Neutrophil (primary cell): ENCODE data around the gene PSMD7.

Source experiments
- H3K27ac ChIP-seq: fragments of 200-600 bp; sonication (generic); 2 replicates; pipeline ENCODE4 v1.5.1; 2016; ENCODE audit warnings: mild to moderate bottlenecking, moderate library complexity
- H3K27me3 ChIP-seq: fragments of 200-600 bp; sonication (generic); 2 replicates; pipeline ENCODE4 v1.6.0; 2016; ENCODE audit warnings: mild to moderate bottlenecking
- H3K36me3 ChIP-seq: fragments of 200-600 bp; sonication (generic); 2 replicates; pipeline ENCODE4 v1.5.1; 2017
- H3K4me1 ChIP-seq, 2 experiments: fragments of 200-600 bp in 1 of 2; sonication (generic) in 1 of 2; 1 replicate in 1 of 2; 2 replicates in 1 of 2; pipeline versions ENCODE4 v1.5.1 to v1.6.1; 2013 to 2016; ENCODE audit warnings: low read depth in 1 of 2, low read length in 1 of 2, mild to moderate bottlenecking in 1 of 2, moderate library complexity in 1 of 2; ENCODE audit not compliant: control insufficient read depth in 1 of 2, insufficient read depth in 1 of 2
- H3K4me3 ChIP-seq, 2 experiments: fragments of 200-600 bp in 1 of 2; sonication (generic) in 1 of 2; 1 replicate in 1 of 2; 2 replicates in 1 of 2; pipeline ENCODE4 v1.5.1; 2013 to 2016; ENCODE audit warnings: low read depth in 1 of 2, low read length in 1 of 2, mild to moderate bottlenecking in 1 of 2, moderate library complexity in 1 of 2
- H3K9me3 ChIP-seq: fragments of 200-600 bp; sonication (generic); 2 replicates; pipeline ENCODE4 v1.5.1; 2016
- TF ChIP-seq, protein P1 (sequence below): fragments of 200-600 bp; sonication (generic); IDR thresholded peaks from 2 replicates; pipeline ENCODE4 v1.5.1; 2016; ENCODE audit warnings: antibody characterized with exemption

PSMD7 gene

DNA sequence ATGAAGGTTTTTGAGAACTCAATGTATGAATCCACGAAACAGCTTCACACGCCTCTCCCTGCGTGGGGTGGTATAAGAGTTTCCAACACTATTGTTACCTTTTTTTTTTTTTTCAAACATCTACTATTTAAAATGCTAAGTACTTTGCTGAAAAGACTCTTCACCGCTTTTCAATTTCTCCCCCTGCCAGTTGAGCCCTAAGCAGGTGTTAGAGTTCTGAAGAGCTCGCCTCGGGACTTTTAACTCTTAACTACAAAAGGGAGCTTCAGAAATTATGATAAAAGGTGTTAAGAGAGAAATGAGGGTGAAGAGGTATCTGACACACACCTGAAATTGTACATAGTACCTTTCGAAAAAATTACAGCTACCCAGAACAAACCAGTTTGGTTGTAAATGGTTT, 20.9 kb upstream of the PSMD7 start:
- Histone ChIP-seq H3K4me3 (no peak overlapping the region), H3K4me1 (peaks cover 0 to 5% of the 10 kb centered on the region in 2 experiments)

DNA sequence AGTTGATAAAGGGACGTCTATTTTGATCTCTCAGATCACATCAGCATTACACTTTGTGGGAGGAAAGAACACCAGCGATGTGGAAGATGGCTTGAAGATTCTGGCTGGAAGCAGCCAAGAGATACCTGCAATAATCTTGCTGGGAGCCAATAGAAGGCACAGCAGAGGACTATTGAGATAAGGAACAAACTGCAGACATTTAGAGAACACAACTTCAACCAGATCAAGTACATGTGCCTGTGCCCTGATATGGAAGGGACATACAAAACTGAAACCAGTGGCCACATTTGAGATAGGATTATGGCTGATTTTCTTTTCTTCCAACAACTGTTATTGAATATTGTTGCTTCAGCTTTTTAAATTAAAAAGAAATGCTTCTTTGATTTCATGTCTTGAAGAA, 18.6 kb upstream of the PSMD7 start:
- Histone ChIP-seq H3K4me1 (peaks cover 0 to 5% of the 10 kb centered on the region in 2 experiments), H3K27ac (no peak overlapping the region), H3K36me3 (no peaks in the 10 kb centered on the region), H3K9me3 (no peaks in the 10 kb centered on the region), H3K4me3 (no peak overlapping the region), H3K27me3 (no peaks in the 10 kb centered on the region)
- TF ChIP-seq, protein P1, sequence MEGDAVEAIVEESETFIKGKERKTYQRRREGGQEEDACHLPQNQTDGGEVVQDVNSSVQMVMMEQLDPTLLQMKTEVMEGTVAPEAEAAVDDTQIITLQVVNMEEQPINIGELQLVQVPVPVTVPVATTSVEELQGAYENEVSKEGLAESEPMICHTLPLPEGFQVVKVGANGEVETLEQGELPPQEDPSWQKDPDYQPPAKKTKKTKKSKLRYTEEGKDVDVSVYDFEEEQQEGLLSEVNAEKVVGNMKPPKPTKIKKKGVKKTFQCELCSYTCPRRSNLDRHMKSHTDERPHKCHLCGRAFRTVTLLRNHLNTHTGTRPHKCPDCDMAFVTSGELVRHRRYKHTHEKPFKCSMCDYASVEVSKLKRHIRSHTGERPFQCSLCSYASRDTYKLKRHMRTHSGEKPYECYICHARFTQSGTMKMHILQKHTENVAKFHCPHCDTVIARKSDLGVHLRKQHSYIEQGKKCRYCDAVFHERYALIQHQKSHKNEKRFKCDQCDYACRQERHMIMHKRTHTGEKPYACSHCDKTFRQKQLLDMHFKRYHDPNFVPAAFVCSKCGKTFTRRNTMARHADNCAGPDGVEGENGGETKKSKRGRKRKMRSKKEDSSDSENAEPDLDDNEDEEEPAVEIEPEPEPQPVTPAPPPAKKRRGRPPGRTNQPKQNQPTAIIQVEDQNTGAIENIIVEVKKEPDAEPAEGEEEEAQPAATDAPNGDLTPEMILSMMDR, result no peak

More for the DNA sequence above, 20.9 kb upstream of the PSMD7 start:
- no peak overlapping the region for H3K27ac ChIP-seq
- H3K36me3 ChIP-seq, result no peaks in the 10 kb centered on the region
- no peaks in the 10 kb centered on the region for H3K27me3 ChIP-seq
- TF ChIP-seq, protein P1, result no peak
- no peaks in the 10 kb centered on the region for H3K9me3 ChIP-seq

DNA sequence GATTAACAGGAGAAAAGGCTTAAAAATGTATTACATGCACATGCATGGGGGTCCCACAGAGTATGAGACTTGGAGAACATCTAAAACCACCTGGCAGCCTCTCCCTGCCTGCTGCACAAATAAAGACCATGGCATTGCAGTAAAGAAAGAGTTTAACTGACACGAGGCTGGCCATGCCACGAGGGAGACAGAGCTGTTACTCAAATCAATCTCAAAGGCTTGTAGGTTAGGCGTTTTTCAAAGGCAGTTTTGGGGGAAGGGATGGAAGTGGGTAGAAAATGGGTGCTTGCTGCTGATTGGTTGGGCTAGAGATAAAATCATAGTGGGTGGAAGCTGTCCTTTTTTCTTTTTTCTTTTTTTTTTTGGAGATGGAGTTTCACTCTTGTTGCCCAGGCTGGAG, 17.3 kb upstream of the PSMD7 start:
- H3K27ac ChIP-seq, result no peak overlapping the region
- no peaks in the 10 kb centered on the region for H3K27me3 ChIP-seq
- H3K9me3 ChIP-seq, result no peaks in the 10 kb centered on the region
- H3K4me3 ChIP-seq, result no peak overlapping the region
- TF ChIP-seq, protein P1, result no peak
- H3K36me3 ChIP-seq, result no peaks in the 10 kb centered on the region
- H3K4me1 ChIP-seq, result peaks cover 0 to 5% of the 10 kb centered on the region in 2 experiments

DNA sequence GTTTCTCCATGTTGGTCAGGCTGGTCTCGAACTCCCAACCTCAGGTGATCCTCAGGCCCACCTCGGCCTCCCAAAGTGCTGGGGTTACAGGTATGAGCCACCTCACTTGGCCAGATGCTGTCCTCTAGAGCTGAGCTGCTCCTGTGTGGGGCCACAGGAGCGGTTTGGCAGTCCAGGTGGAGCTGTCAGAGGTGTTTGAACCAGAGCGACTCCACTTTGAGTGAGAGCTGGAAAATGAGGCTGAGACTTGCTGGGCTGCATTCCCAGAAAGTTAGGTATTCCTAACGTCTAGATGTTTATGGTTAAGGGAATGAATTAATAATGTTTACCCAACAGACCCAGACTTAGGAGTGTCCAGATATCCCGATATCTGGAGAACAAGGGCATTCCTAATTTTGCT, 16.8 kb upstream of the PSMD7 start:
- Histone ChIP-seq H3K4me3 (no peak overlapping the region), H3K4me1 (peaks cover 0 to 5% of the 10 kb centered on the region in 2 experiments), H3K36me3 (no peaks in the 10 kb centered on the region), H3K27ac (no peak overlapping the region), H3K27me3 (no peaks in the 10 kb centered on the region), H3K9me3 (no peaks in the 10 kb centered on the region)
- TF ChIP-seq, protein P1, result no peak

DNA sequence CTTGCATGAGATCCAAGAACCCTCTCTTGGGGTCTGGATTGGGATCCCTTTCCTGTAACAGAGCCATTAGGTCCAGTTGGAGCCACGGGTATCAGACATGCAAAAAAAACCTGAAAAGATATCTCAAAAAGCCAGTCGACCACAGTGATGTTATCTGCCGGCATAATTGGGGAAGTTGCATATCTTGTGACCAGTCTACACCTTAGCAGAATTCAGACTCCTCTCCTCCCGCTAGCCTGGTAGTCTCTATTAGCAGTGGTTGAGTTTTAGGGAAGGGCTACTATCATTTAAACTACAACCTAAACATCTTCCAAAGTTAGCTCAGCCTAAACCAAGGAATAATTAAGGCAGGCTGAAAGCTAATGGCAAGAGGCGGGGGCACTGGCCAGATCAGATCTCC, 16.2 kb upstream of the PSMD7 start:
- Histone ChIP-seq H3K27me3 (no peaks in the 10 kb centered on the region), H3K4me1 (peaks cover 0 to 5% of the 10 kb centered on the region in 2 experiments), H3K27ac (no peak overlapping the region), H3K4me3 (no peak overlapping the region), H3K9me3 (no peaks in the 10 kb centered on the region), H3K36me3 (no peaks in the 10 kb centered on the region)
- TF ChIP-seq, protein P1, result no peak

DNA sequence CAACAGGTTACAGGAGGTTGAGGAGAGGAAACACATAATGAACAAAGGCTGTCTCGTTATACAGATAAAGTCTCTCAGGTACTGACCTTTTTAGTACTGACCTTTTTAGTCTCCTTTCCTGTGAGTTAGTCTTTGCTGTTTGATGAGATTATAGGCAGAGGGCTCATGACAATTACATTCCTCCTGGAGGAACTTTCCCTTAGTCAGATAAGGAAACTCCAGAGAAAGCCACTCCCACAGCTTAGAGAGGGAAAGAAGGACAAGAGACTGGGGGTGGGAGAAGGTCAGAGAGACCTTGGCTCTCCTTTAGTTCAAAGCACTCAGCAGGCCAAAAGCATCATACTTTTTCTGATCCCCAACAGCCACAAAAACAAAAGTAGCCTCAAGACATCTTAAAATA, 15.3 kb upstream of the PSMD7 start:
- peaks cover 0 to 5% of the 10 kb centered on the region in 2 experiments for H3K4me1 ChIP-seq
- TF ChIP-seq, protein P1, result no peak
- no peaks in the 10 kb centered on the region for H3K27me3 ChIP-seq
- H3K4me3 ChIP-seq, result no peak overlapping the region
- no peak overlapping the region for H3K27ac ChIP-seq
- no peaks in the 10 kb centered on the region for H3K9me3 ChIP-seq
- no peaks in the 10 kb centered on the region for H3K36me3 ChIP-seq
